GM18511 (cell line): ENCODE data around the gene GFER.
"Not testable (repeated sequence)": the region's sequence is repeated elsewhere in the genome, so short reads cannot be mapped to it uniquely, and the experiment has no call there.

Experiments used
- ATAC-seq: cut with Tn5 transposase; IDR thresholded peaks from one replicate; pipeline ENCODE4 v1.9.1; 2021; ENCODE audit warnings: mild to moderate bottlenecking, moderate library complexity; ENCODE audit not compliant: unreplicated experiment

Gene GFER

GRCh38 chr16:1983544-1984346 lies at the start of gene GFER:
GFER (plus strand) TSS chr16:1984193; CDS start chr16:1984219, 26 bp downstream.
- ATAC-seq, result peak; percentile 80

GRCh38 chr16:1936945-1937479 lies 47.0 kb upstream of the GFER start:
- no peak for ATAC-seq

- no peak for ATAC-seq
These were observed 45.7 kb upstream of the GFER start for GRCh38 chr16:1938316-1938715.

- ATAC-seq, result no peak
These were observed 45.1 kb upstream of the GFER start for GRCh38 chr16:1938910-1939309.

GRCh38 chr16:1939833-1940232 lies 44.2 kb upstream of the GFER start:
- ATAC-seq, result not testable (repeated sequence)

GRCh38 chr16:1940273-1941161 lies 43.5 kb upstream of the GFER start:
- no peak for ATAC-seq

GRCh38 chr16:1941162-1942046 lies 42.6 kb upstream of the GFER start:
- ATAC-seq, result no peak

GRCh38 chr16:1942047-1942809 lies 41.8 kb upstream of the GFER start:
- ATAC-seq, result no peak

GRCh38 chr16:1942810-1943726 lies 40.9 kb upstream of the GFER start, which contains the start of gene MSRB1:
MSRB1 (minus strand) TSS chr16:1943199; CDS start chr16:1943156, 43 bp downstream.
- peak; percentile 93 for ATAC-seq

GRCh38 chr16:1944612-1945199 lies 39.3 kb upstream of the GFER start:
- ATAC-seq, result no peak

- ATAC-seq, result no peak
These were observed 38.2 kb upstream of the GFER start for GRCh38 chr16:1945559-1946391.

GRCh38 chr16:1946495-1947368 lies 37.3 kb upstream of the GFER start:
- ATAC-seq, result no peak

GRCh38 chr16:1947369-1947670 lies 36.7 kb upstream of the GFER start:
- ATAC-seq, result no peak

GRCh38 chr16:1949507-1949906 lies 34.5 kb upstream of the GFER start:
- no peak for ATAC-seq

GRCh38 chr16:1950047-1950446 lies 33.9 kb upstream of the GFER start:
- ATAC-seq, result no peak

GRCh38 chr16:1950559-1950958 lies 33.4 kb upstream of the GFER start:
- no peak for ATAC-seq

- ATAC-seq, result no peak
These were observed 30.3 kb upstream of the GFER start for GRCh38 chr16:1953734-1954133.
